Measurements from ENCODE around the gene GK2.

- TF ChIP-seq EZH2phosphoT487 (conservative IDR thresholded peaks at IDR 0.05; ENCODE audit: low read length) (no peak), CTCF (IDR thresholded peaks at IDR 0.05; ENCODE audit: insufficient read depth, low read length, poor library complexity, severe bottlenecking) (no peak)
Observed at GRCh38 chr4:79421483-79421882, 13.5 kb upstream of the GK2 start.
